A549 (cell line): ENCODE data around the gene FAM50A. TPM values are rescaled to one million over a fixed set of nuclear protein-coding genes. Genes with fewer than 3 reads are reported as not detected.

ENCODE experiments used
- ATAC-seq, 2 experiments: fragments of 200-7000 bp in 1 of 2; fragments of >200 bp in 1 of 2; cut with Nextera tagmentation in 1 of 2; cut with Tn5 transposase in 1 of 2; 3 replicates each; pipeline versions ENCODE4 v1.8.0 to v1.9.1; 2018 to 2020; ENCODE audit warnings: mild to moderate bottlenecking in 1 of 2, moderate library complexity in 1 of 2
- CTCF ChIA-PET: fragments of 300-600 bp; sonication (Branson Sonifier 250); formaldehyde crosslinking; extraction: SDS; loops from one replicate; lab custom pipeline; 2021; ENCODE audit warnings: antibody characterized with exemption, inconsistent platforms; lab: Yijun Ruan, JAX
- POLR2A ChIA-PET: fragments of 350-600 bp; formaldehyde crosslinking; extraction: SDS; loops from one replicate; lab custom pipeline; 2021; ENCODE audit warnings: antibody characterized with exemption, inconsistent platforms; lab: Yijun Ruan, JAX
- DNase-seq, 2 experiments: peaks; one replicate each; pipeline versions ENCODE4 v3.0.0 to v3.0.0-alpha.2; 2011 to 2016; ENCODE audit warnings: low read depth in 1 of 2, low spot score in 1 of 2
- FAIRE-seq: peaks from 2 replicates; lab custom pipeline; 2011; peaks lifted over from hg19 to GRCh38; lab: Jason Lieb, UNC
- H3K27ac ChIP-seq, 2 experiments: fragments of >200 bp; sonication (Bioruptor Twin); formaldehyde crosslinking; 3 replicates each; pipeline ENCODE4 v1.5.1; 2016 to 2017
- H3K4me1 ChIP-seq: fragments of >200 bp; sonication (Bioruptor Twin); formaldehyde crosslinking; 3 replicates; pipeline ENCODE4 v1.6.1; 2016
- H3K4me2 ChIP-seq: fragments of >200 bp; sonication (Bioruptor Twin); formaldehyde crosslinking; 3 replicates; pipeline ENCODE4 v1.6.1; 2016
- H3K4me3 ChIP-seq: fragments of >200 bp; sonication (Bioruptor Twin); formaldehyde crosslinking; 3 replicates; pipeline ENCODE4 v1.5.1; 2016
- H3K9me3 ChIP-seq: fragments of >200 bp; sonication (Bioruptor Twin); formaldehyde crosslinking; 3 replicates; pipeline ENCODE4 v1.6.1; 2016
- CEBPB ChIP-seq, 2 experiments: fragments of >200 bp in 1 of 2; sonication (Bioruptor Twin) in 1 of 2; formaldehyde crosslinking in 1 of 2; IDR thresholded peaks; 2 replicates each; pipeline ENCODE4 v1.6.1; 2012 to 2016
- CHD4 ChIP-seq: fragments of 200-600 bp; sonication (generic); IDR thresholded peaks from 2 replicates; pipeline ENCODE4 v1.6.1; 2016; ENCODE audit warnings: antibody characterized with exemption, mild to moderate bottlenecking, borderline replicate concordance
- EHF ChIP-seq: fragments of 250-450 bp; sonication (Bioruptor Pico); IDR thresholded peaks from 2 replicates; pipeline ENCODE4 v1.5.0; 2020; ENCODE audit warnings: mild to moderate bottlenecking
- EHMT2 ChIP-seq: fragments of 200-600 bp; sonication (generic); IDR thresholded peaks from 2 replicates; pipeline ENCODE4 v1.6.1; 2016; ENCODE audit warnings: antibody characterized with exemption, low read depth, mild to moderate bottlenecking, moderate library complexity
- ESRRA ChIP-seq: fragments of 150-350 bp; IDR thresholded peaks from 2 replicates; pipeline ENCODE4 v1.6.1; 2014; ENCODE audit warnings: mild to moderate bottlenecking, low read length, borderline replicate concordance
- FOSB ChIP-seq: fragments of 250-450 bp; sonication (Bioruptor Pico); IDR thresholded peaks from 2 replicates; pipeline ENCODE4 v1.5.0; 2020; ENCODE audit warnings: mild to moderate bottlenecking, moderate library complexity
- FOXS1 ChIP-seq: fragments of 250-450 bp; sonication (Bioruptor Pico); IDR thresholded peaks from 2 replicates; pipeline ENCODE4 v1.5.0; 2020; ENCODE audit warnings: mild to moderate bottlenecking, moderate library complexity
- GATA3 ChIP-seq: IDR thresholded peaks from 2 replicates; pipeline ENCODE4 v1.6.1; 2012; ENCODE audit warnings: borderline replicate concordance
- HOXA7 ChIP-seq: fragments of 250-450 bp; sonication (Bioruptor Pico); IDR thresholded peaks from 2 replicates; pipeline ENCODE4 v1.5.0; 2020; ENCODE audit warnings: mild to moderate bottlenecking, moderate library complexity
- HOXB5 ChIP-seq: fragments of 250-450 bp; sonication (Bioruptor Pico); IDR thresholded peaks from 2 replicates; pipeline ENCODE4 v1.5.0; 2020; ENCODE audit warnings: mild to moderate bottlenecking, moderate library complexity
- KDM1A ChIP-seq: fragments of 200-600 bp; sonication (generic); IDR thresholded peaks from 2 replicates; pipeline ENCODE4 v1.6.1; 2016; ENCODE audit warnings: low read depth, mild to moderate bottlenecking
- MAFK ChIP-seq: fragments of 450-650 bp; IDR thresholded peaks from 2 replicates; pipeline ENCODE4 v1.6.1; 2014; ENCODE audit not compliant: partially characterized antibody
- MYC ChIP-seq: IDR thresholded peaks from 2 replicates; pipeline ENCODE4 v1.6.1; 2012; ENCODE audit warnings: mild to moderate bottlenecking, inconsistent platforms, low read length, improper control_type of control experiment, borderline replicate concordance
- RARB ChIP-seq: fragments of 250-450 bp; sonication (Bioruptor Pico); IDR thresholded peaks from 2 replicates; pipeline ENCODE4 v1.8.0; 2021; ENCODE audit warnings: mild to moderate bottlenecking, moderate library complexity
- SMC3 ChIP-seq: fragments of >200 bp; sonication (Bioruptor Twin); formaldehyde crosslinking; IDR thresholded peaks from 3 replicates; pipeline ENCODE4 v1.6.1; 2018; ENCODE audit warnings: inconsistent platforms
- SREBF2 ChIP-seq: fragments of 450-650 bp; IDR thresholded peaks from 2 replicates; pipeline ENCODE4 v1.6.1; 2014; ENCODE audit warnings: mild to moderate bottlenecking, moderate library complexity
- TFCP2L1 ChIP-seq: fragments of 250-450 bp; sonication (Bioruptor Pico); IDR thresholded peaks from 2 replicates; pipeline ENCODE4 v1.5.0; 2021; ENCODE audit warnings: mild to moderate bottlenecking
- WGBS: methylation state at CpG from one replicate; pipeline ENCODE4 v1.1.6; 2017; ENCODE audit errors: missing lambda C conversion rate; 5-methylcytosine and 5-hydroxymethylcytosine counted together
- polyA plus RNA-seq, 4 experiments: library from polyadenylated mRNA; depleted of rRNA in 3 of 4; stranded (reverse); fragments of >200 nt; fragmentation: RNase III in 1 of 4; extraction: RNeasy Plus Mini Kit Qiagen cat#74134 plus additional on column Dnase treatment in 1 of 4; gene quantifications; 2 replicates in 3 of 4; 3 replicates in 1 of 4; pipeline ENCODE4 v1.2.3, GENCODE V29; 2011 to 2017
- TF ChIP-seq, protein P1 (sequence below): fragments of 250-450 bp; sonication (Bioruptor Pico); IDR thresholded peaks from 2 replicates; pipeline ENCODE4 v1.5.0; 2021; ENCODE audit warnings: mild to moderate bottlenecking, moderate library complexity, borderline replicate concordance
- TF ChIP-seq, protein P2 (sequence below): fragments of >200 bp; sonication (Bioruptor Twin); formaldehyde crosslinking; IDR thresholded peaks from 2 replicates; pipeline ENCODE4 v1.6.1; 2016
- TF ChIP-seq, protein P3 (sequence below): fragments of >200 bp; sonication (Bioruptor Twin); formaldehyde crosslinking; IDR thresholded peaks from 3 replicates; pipeline ENCODE4 v1.5.1; 2016
- TF ChIP-seq, protein P4 (sequence below): IDR thresholded peaks from 2 replicates; pipeline ENCODE4 v1.6.1; 2012

The FAM50A gene
- polyA plus RNA-seq, 2 of the 4 experiments (the other 2 are of a cell fraction): 57.8 to 123 TPM

DNA sequence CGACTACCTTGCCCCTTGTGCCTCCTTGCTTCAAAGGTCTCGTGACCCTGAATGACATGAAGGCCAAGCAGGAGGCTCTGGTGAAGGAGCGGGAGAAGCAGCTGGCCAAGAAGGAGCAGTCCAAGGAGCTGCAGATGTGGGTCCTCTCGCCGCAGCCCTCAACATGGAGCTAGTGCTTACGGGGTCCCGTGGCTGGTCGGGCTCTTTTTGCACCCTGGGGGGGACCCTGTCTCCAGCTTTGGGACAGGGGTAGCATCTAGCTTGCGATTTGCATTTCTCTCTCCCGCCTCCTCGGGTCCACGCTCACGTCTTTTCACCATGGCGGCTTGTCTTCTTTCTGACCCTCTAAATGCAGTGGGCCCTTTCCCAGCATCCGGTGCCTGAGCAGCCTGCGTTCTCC lies 1.8 kb downstream of the FAM50A start:
- Histone ChIP-seq H3K4me3 (no peak overlapping the region), H3K4me1 (peaks cover 12% of the 10 kb centered on the region), H3K27ac (no peak overlapping the region), H3K9me3 (no peaks in the 10 kb centered on the region), H3K4me2 (peak overlapping the region; percentile 99; the same call in 2 of the 3 replicates)
- ATAC-seq (no peak), DNase-seq (no peak), FAIRE-seq (no peak)
- no peak for TF ChIP-seq KDM1A
- TF ChIP-seq GATA3: no peak
- TF ChIP-seq RARB: no peak
- no peak for TF ChIP-seq EHF (CRISPR knock-in tag)
- TF ChIP-seq, protein P1, sequence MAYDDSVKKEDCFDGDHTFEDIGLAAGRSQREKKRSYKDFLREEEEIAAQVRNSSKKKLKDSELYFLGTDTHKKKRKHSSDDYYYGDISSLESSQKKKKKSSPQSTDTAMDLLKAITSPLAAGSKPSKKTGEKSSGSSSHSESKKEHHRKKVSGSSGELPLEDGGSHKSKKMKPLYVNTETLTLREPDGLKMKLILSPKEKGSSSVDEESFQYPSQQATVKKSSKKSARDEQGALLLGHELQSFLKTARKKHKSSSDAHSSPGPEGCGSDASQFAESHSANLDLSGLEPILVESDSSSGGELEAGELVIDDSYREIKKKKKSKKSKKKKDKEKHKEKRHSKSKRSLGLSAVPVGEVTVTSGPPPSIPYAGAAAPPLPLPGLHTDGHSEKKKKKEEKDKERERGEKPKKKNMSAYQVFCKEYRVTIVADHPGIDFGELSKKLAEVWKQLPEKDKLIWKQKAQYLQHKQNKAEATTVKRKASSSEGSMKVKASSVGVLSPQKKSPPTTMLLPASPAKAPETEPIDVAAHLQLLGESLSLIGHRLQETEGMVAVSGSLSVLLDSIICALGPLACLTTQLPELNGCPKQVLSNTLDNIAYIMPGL (CRISPR knock-in tag): no peak
- TF ChIP-seq HOXB5 (CRISPR knock-in tag): no peak
- TF ChIP-seq, protein P2, sequence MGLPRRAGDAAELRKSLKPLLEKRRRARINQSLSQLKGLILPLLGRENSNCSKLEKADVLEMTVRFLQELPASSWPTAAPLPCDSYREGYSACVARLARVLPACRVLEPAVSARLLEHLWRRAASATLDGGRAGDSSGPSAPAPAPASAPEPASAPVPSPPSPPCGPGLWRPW: no peak
- TF ChIP-seq ESRRA: no peak
- no peak for TF ChIP-seq FOXS1 (CRISPR knock-in tag)
- no peak for TF ChIP-seq SMC3
- no peak for TF ChIP-seq MAFK
- no peak for TF ChIP-seq CEBPB (IDR thresholded peaks at IDR 0.05)
- TF ChIP-seq, protein P3, sequence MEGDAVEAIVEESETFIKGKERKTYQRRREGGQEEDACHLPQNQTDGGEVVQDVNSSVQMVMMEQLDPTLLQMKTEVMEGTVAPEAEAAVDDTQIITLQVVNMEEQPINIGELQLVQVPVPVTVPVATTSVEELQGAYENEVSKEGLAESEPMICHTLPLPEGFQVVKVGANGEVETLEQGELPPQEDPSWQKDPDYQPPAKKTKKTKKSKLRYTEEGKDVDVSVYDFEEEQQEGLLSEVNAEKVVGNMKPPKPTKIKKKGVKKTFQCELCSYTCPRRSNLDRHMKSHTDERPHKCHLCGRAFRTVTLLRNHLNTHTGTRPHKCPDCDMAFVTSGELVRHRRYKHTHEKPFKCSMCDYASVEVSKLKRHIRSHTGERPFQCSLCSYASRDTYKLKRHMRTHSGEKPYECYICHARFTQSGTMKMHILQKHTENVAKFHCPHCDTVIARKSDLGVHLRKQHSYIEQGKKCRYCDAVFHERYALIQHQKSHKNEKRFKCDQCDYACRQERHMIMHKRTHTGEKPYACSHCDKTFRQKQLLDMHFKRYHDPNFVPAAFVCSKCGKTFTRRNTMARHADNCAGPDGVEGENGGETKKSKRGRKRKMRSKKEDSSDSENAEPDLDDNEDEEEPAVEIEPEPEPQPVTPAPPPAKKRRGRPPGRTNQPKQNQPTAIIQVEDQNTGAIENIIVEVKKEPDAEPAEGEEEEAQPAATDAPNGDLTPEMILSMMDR: no peak
- no peak for TF ChIP-seq EHMT2
- TF ChIP-seq, protein P4, sequence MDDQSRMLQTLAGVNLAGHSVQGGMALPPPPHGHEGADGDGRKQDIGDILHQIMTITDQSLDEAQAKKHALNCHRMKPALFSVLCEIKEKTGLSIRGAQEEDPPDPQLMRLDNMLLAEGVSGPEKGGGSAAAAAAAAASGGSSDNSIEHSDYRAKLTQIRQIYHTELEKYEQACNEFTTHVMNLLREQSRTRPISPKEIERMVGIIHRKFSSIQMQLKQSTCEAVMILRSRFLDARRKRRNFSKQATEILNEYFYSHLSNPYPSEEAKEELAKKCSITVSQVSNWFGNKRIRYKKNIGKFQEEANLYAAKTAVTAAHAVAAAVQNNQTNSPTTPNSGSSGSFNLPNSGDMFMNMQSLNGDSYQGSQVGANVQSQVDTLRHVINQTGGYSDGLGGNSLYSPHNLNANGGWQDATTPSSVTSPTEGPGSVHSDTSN: no peak
- no peak for TF ChIP-seq CHD4
- no peak for TF ChIP-seq HOXA7
- TF ChIP-seq MYC: no peak
- TF ChIP-seq FOSB (CRISPR knock-in tag): no peak
- 96% methylated on average over 16 of the region's 16 CpGs for WGBS
- ChIA-PET CTCF (interaction anchor here (0.8 to 3.0 kb wide), 3 partner anchors 9 to 72 kb away, joined by 3 to 11 read pairs (median 4); no protein-coding TSS in a partner anchor), POLR2A (no interaction called here)

DNA sequence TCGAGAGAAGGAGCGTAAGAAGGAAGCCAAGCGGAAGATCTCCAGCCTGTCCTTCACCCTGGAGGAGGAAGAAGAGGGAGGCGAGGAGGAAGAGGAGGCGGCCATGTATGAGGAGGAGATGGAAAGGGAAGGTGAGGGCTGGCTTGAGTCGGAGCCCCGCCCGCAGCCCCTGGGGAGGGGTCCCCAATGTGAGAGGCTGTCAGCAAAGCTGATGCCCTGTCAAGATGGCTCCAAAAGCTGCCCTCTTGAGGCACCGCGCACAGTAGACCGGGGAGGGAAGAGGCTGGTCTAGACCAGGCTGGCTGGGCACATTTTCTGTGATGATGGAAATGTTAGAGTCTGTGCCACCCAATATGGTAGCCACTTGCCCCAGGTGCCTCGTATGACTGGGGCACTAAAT lies 2.5 kb downstream of the FAM50A start:
- no peak overlapping the region for H3K27ac ChIP-seq
- FAIRE-seq: no peak
- no peaks in the 10 kb centered on the region for H3K9me3 ChIP-seq
- H3K4me2 ChIP-seq: no peak overlapping the region
- WGBS: 94% methylated on average over 12 of the region's 12 CpGs
- no peak for DNase-seq
- no peak overlapping the region for H3K4me3 ChIP-seq
- ChIA-PET CTCF (interaction anchor here (1.1 to 3.0 kb wide), 2 partner anchors 37 to 73 kb away, joined by 4 to 11 read pairs; no protein-coding TSS in a partner anchor), POLR2A (no interaction called here)
- no peak for ATAC-seq
- TF ChIP-seq TFCP2L1 (no peak), SREBF2 (no peak)
- peaks cover 12% of the 10 kb centered on the region for H3K4me1 ChIP-seq
